BJ (cell line): Measurements from ENCODE around the gene HSPB7. TPM values are rescaled to one million over a fixed set of nuclear protein-coding genes. Genes with fewer than 3 reads are reported as not detected.
"Not testable (repeated sequence)": the region's sequence is repeated elsewhere in the genome, so short reads cannot be mapped to it uniquely, and the experiment has no call there.

Source experiments
- CTCF ChIA-PET: fragments of 350-600 bp; formaldehyde crosslinking; extraction: SDS; loops from one replicate; lab custom pipeline; 2021; ENCODE audit warnings: antibody characterized with exemption, inconsistent platforms; lab: Yijun Ruan, JAX
- POLR2A ChIA-PET: fragments of 300-600 bp; sonication (Branson Sonifier 250); formaldehyde crosslinking; extraction: SDS; loops from one replicate; lab custom pipeline; 2021; ENCODE audit warnings: antibody characterized with exemption; lab: Charles Lee
- DNase-seq: peaks from one replicate; pipeline ENCODE4 v3.0.0-alpha.2; 2011; ENCODE audit warnings: low read depth
- H3K27me3 ChIP-seq: 2 replicates; pipeline ENCODE4 v1.6.0; 2011; ENCODE audit warnings: low read length; ENCODE audit not compliant: control insufficient read depth, insufficient read depth
- H3K36me3 ChIP-seq: 2 replicates; pipeline ENCODE4 v1.5.1; 2011; ENCODE audit warnings: low read length; ENCODE audit not compliant: control insufficient read depth, insufficient read depth
- H3K4me3 ChIP-seq: 2 replicates; pipeline ENCODE4 v1.5.1; 2011; ENCODE audit warnings: low read depth, mild to moderate bottlenecking, control low read depth, low read length
- CTCF ChIP-seq: IDR thresholded peaks from 2 replicates; pipeline ENCODE4 v1.5.1; 2011; ENCODE audit warnings: low read depth, mild to moderate bottlenecking, control low read depth, inconsistent platforms, low read length, moderate library complexity; ENCODE audit not compliant: insufficient read depth
- polyA plus RNA-seq: library from polyadenylated mRNA; depleted of rRNA; stranded (reverse); fragments of >200 nt; gene quantifications from 2 replicates; pipeline ENCODE4 v1.2.3, GENCODE V29; 2011

Gene HSPB7
- polyA plus RNA-seq, 1 experiment, result 66.6 TPM

- Histone ChIP-seq H3K27me3 (0 out of 2 replicates have a peak, but pooled peaks cover 2% of the 10 kb centered on the region), H3K4me3 (no peak overlapping the region), H3K36me3 (no peaks in the 10 kb centered on the region)
- no peak for TF ChIP-seq CTCF
- POLR2A ChIA-PET, result no interaction called here
- no peak for DNase-seq
- CTCF ChIA-PET, result interaction anchor here (0.6 to 2.1 kb wide), 5 partner anchors 9 to 32 kb away, joined by 3 to 10 read pairs (median 4); partner anchors contain the start of gene FAM131C
These were observed 46.9 kb upstream of the HSPB7 start for GRCh38 chr1:16064536-16065268.

- ChIA-PET POLR2A (no interaction called here), CTCF (interaction anchor here (1.3 to 2.1 kb wide), 4 partner anchors 8 to 31 kb away, joined by 3 to 10 read pairs (median 6); partner anchors contain the start of gene FAM131C)
- H3K27me3 ChIP-seq, result 0 out of 2 replicates have a peak, but pooled peaks cover 2% of the 10 kb centered on the region
- no peak for TF ChIP-seq CTCF
- H3K4me3 ChIP-seq, result no peak overlapping the region
- no peaks in the 10 kb centered on the region for H3K36me3 ChIP-seq
- no peak for DNase-seq
These were observed 46.1 kb upstream of the HSPB7 start for GRCh38 chr1:16063921-16064320.

GRCh38 chr1:16063226-16063829 lies 45.5 kb upstream of the HSPB7 start:
- DNase-seq, result no peak
- TF ChIP-seq CTCF, result no peak
- Histone ChIP-seq H3K36me3 (no peaks in the 10 kb centered on the region), H3K4me3 (no peak overlapping the region), H3K27me3 (0 out of 2 replicates have a peak, but pooled peaks cover 2% of the 10 kb centered on the region)
- POLR2A ChIA-PET, result no interaction called here
- CTCF ChIA-PET, result interaction anchor here (0.7 to 2.1 kb wide), 6 partner anchors 8 to 31 kb away, joined by 3 to 10 read pairs (median 4); partner anchors contain the start of gene FAM131C

GRCh38 chr1:16062687-16063075 lies 44.8 kb upstream of the HSPB7 start:
- H3K27me3 ChIP-seq, H3K36me3 ChIP-seq, DNase-seq, POLR2A ChIA-PET, H3K4me3 ChIP-seq: not testable (repeated sequence)
- CTCF ChIA-PET, result interaction anchor here (0.7 kb wide), 2 partner anchors 17 to 30 kb away, joined by 3 read pairs; no protein-coding TSS in a partner anchor

GRCh38 chr1:16061989-16062686 lies 44.3 kb upstream of the HSPB7 start:
- DNase-seq, H3K27me3 ChIP-seq, H3K36me3 ChIP-seq, H3K4me3 ChIP-seq: not testable (repeated sequence)
- POLR2A ChIA-PET, result interaction anchor here (0.6 kb wide), 1 partner anchor 10 kb away, joined by 6 read pairs; no protein-coding TSS in a partner anchor
- CTCF ChIA-PET, result interaction anchor here (0.7 kb wide), 2 partner anchors 17 to 29 kb away, joined by 3 read pairs; no protein-coding TSS in a partner anchor
